GM12878 (cell line): ENCODE results near the gene TM9SF4. TPM values are rescaled to one million over a fixed set of nuclear protein-coding genes. Genes with fewer than 3 reads are reported as not detected.

Source experiments
- CHD1 ChIP-seq: IDR thresholded peaks from 2 replicates; pipeline ENCODE4 v1.6.1; 2012; ENCODE audit warnings: low read depth, low read length, improper control_type of control experiment
- CHD4 ChIP-seq: fragments of 200-600 bp; sonication (generic); IDR thresholded peaks from 2 replicates; pipeline ENCODE4 v1.6.1; 2016; ENCODE audit warnings: mild to moderate bottlenecking
- E2F8 ChIP-seq: fragments of 450-650 bp; IDR thresholded peaks from 2 replicates; pipeline ENCODE4 v1.6.1; 2018; ENCODE audit warnings: mild to moderate bottlenecking, low read depth, moderate library complexity; ENCODE audit not compliant: partially characterized antibody
- ESRRA ChIP-seq: IDR thresholded peaks from 2 replicates; pipeline ENCODE4 v1.6.1; 2012; ENCODE audit warnings: mild to moderate bottlenecking, low read length, improper control_type of control experiment
- HSF1 ChIP-seq: fragments of 150-350 bp; IDR thresholded peaks from 2 replicates; pipeline ENCODE4 v1.6.1; 2014; ENCODE audit warnings: mild to moderate bottlenecking, low read depth, low read length
- MXI1 ChIP-seq: fragments of 150-350 bp; IDR thresholded peaks from 2 replicates; pipeline ENCODE4 v1.6.1; 2011; ENCODE audit warnings: low read depth, mild to moderate bottlenecking, inconsistent platforms, low read length, improper control_type of control experiment
- NFYB ChIP-seq: IDR thresholded peaks from 2 replicates; pipeline ENCODE4 v1.6.1; 2011; ENCODE audit warnings: low read depth, mild to moderate bottlenecking, low read length, improper control_type of control experiment, moderate library complexity; ENCODE audit not compliant: insufficient read depth
- NKRF ChIP-seq: fragments of 450-650 bp; conservative IDR thresholded peaks from 2 replicates; pipeline ENCODE4 v1.6.1; 2017; ENCODE audit warnings: mild to moderate bottlenecking, moderate library complexity
- NR2F1 ChIP-seq: fragments of 450-650 bp; conservative IDR thresholded peaks from 2 replicates; pipeline ENCODE4 v1.6.1; 2017; ENCODE audit warnings: mild to moderate bottlenecking
- REST ChIP-seq: IDR thresholded peaks from 2 replicates; pipeline ENCODE4 v1.6.1; 2012; ENCODE audit warnings: mild to moderate bottlenecking, low read depth, low read length
- SMARCA5 ChIP-seq: fragments of 450-650 bp; IDR thresholded peaks from 2 replicates; pipeline ENCODE4 v1.6.1; 2017; ENCODE audit warnings: mild to moderate bottlenecking
- TBL1XR1 ChIP-seq: IDR thresholded peaks from 2 replicates; pipeline ENCODE4 v1.6.1; 2012; ENCODE audit warnings: low read depth, low read length, improper control_type of control experiment
- TCF12 ChIP-seq: IDR thresholded peaks from 2 replicates; pipeline ENCODE4 v1.6.1; 2011; ENCODE audit warnings: low read depth, mild to moderate bottlenecking, low read length
- polyA plus RNA-seq, 11 experiments: library from polyadenylated mRNA; depleted of rRNA in 4 of 11; unstranded in 6 of 11; stranded (reverse) in 5 of 11; fragments of >200 nt; fragmentation: Nextera tagmentation in 4 of 11; fragmentation: Illumina TruSeq in 1 of 11; extraction: Ambion mirVana in 4 of 11; extraction: Trizol in 1 of 11; gene quantifications; 1 replicate in 1 of 11; 2 replicates in 10 of 11; pipeline versions ENCODE4 v1.2.1 to v1.2.3, GENCODE V29; 2011 to 2016; ENCODE audit warnings: inconsistent platforms in 2 of 11, missing spikeins in 2 of 11, low read depth in 1 of 11
- total RNA-seq, 4 experiments: library from RNA; depleted of rRNA in 3 of 4; stranded (reverse); fragments of >200 nt in 3 of 4; fragmentation: Illumina TruSeq in 1 of 4; extraction: Trizol in 1 of 4; gene quantifications; 2 replicates each; pipeline versions ENCODE4 v1.2.1 to v1.2.3, GENCODE V29; 2013 to 2021
- TF ChIP-seq, protein P1 (sequence below): fragments of 450-650 bp; IDR thresholded peaks from 2 replicates; pipeline ENCODE4 v1.6.1; 2016; ENCODE audit warnings: mild to moderate bottlenecking, moderate library complexity, borderline replicate concordance

TM9SF4 gene
- total and polyA plus RNA-seq, 10 of the 15 experiments (the other 5 are each of a cell fraction or from before 2014, with no cell fraction given) = 8.5 to 47.8 (median 24.3) TPM

GRCh38 chr20:32109392-32110172, at the start of gene TM9SF4 (continued):
- TF ChIP-seq MXI1 (peak; percentile 44), TBL1XR1 (peak; percentile 64; the same call in 1 of the 2 replicates), SMARCA5 (no peak), TCF12 (peak; percentile 55; the same call in 1 of the 2 replicates), CHD4 (no peak), ESRRA (no peak), REST (no peak), CHD1 (no peak; the same call in 1 of the 2 replicates), HSF1 (0 out of 2 replicates have a peak, but pooled peaks have one; percentile 68), NFYB (no peak), NKRF (peak; percentile 34; the same call in 1 of the 2 replicates), E2F8 (peak; percentile 89), NR2F1 (peak; percentile 25; the same call in 1 of the 2 replicates)
- TF ChIP-seq, protein P1, sequence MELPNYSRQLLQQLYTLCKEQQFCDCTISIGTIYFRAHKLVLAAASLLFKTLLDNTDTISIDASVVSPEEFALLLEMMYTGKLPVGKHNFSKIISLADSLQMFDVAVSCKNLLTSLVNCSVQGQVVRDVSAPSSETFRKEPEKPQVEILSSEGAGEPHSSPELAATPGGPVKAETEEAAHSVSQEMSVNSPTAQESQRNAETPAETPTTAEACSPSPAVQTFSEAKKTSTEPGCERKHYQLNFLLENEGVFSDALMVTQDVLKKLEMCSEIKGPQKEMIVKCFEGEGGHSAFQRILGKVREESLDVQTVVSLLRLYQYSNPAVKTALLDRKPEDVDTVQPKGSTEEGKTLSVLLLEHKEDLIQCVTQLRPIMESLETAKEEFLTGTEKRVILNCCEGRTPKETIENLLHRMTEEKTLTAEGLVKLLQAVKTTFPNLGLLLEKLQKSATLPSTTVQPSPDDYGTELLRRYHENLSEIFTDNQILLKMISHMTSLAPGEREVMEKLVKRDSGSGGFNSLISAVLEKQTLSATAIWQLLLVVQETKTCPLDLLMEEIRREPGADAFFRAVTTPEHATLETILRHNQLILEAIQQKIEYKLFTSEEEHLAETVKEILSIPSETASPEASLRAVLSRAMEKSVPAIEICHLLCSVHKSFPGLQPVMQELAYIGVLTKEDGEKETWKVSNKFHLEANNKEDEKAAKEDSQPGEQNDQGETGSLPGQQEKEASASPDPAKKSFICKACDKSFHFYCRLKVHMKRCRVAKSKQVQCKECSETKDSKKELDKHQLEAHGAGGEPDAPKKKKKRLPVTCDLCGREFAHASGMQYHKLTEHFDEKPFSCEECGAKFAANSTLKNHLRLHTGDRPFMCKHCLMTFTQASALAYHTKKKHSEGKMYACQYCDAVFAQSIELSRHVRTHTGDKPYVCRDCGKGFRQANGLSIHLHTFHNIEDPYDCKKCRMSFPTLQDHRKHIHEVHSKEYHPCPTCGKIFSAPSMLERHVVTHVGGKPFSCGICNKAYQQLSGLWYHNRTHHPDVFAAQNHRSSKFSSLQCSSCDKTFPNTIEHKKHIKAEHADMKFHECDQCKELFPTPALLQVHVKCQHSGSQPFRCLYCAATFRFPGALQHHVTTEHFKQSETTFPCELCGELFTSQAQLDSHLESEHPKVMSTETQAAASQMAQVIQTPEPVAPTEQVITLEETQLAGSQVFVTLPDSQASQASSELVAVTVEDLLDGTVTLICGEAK = peak; percentile 90
